NOMO-1 (cell line): ENCODE measurements around the gene RAB5B.

Experiments
- DNase-seq, 2 experiments: peaks; one replicate each; lab custom pipeline; 2025; ENCODE audit not compliant: unreplicated experiment in 2 of 2; lab: John Stamatoyannopoulos, UW

The RAB5B gene, protein sequence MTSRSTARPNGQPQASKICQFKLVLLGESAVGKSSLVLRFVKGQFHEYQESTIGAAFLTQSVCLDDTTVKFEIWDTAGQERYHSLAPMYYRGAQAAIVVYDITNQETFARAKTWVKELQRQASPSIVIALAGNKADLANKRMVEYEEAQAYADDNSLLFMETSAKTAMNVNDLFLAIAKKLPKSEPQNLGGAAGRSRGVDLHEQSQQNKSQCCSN

DNA sequence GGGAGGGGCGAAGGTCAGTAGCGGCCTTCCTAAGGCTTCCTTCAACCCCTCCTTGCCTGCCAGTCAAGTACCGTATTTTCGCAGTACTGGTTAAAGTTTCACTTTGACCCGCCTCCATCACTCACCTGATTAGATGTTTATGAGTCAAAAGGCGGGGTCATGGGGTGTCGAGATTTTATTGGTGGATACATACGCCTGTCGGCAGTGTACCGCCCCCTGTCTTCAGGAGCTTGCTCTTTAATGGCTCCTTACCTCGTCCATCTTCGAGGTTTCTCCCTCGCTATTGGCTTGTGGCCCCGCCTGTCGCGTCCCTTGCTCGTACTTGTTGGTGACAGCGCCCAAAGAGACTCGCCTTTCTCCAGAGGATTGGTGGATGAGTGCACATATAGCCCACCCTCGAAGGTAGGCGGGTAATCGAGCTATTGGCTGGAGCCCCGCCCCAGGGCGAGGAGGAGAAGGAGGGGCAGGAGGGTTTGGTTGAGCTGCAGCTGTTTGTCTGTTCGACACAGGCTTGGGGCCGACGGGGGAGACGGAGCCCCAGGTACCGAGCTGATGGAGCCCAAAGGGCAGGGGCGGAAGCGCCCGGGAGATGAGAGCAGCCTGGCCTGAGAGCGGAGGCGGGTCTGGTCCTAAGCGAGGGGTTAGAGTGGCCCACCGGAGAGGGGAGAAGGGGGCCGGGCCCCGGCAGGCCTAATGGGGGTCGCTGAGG is at the start of gene RAB5B:
Gene RAB5B (plus strand): TSS at position 480 of the 709 bp plus-strand sequence. CDS start 12,883 bp downstream, outside the sequence.
- DNase-seq = peak; percentile 100

DNA sequence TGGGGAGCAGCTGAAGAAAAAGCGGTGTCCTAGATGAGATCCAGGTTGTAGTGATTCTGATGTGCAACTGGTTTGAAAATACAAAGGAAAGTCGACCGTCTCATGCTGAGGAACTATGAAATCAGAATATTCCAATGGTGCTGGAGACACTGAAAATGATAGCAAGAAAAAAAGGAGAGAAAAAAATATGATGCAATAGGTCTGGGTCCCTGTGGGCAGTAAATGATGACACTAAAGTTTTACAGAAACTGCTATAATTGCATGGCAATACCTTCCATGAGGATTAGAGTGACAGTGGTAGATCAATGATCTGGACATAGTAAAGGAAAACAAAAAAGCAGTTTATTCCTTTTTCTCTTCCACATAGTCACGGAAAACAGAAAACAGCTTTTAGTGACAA is 48.5 kb upstream of the RAB5B start:
- DNase-seq = no peak

GRCh38 chr12:55925870-55926737 is 47.8 kb upstream of the RAB5B start:
- no peak for DNase-seq

GRCh38 chr12:55926738-55927587 is 46.9 kb upstream of the RAB5B start:
- DNase-seq = peak; percentile 81 to 94

GRCh38 chr12:55927588-55928502 is 46.0 kb upstream of the RAB5B start, which contains the start of gene PYM1:
Gene PYM1 (minus strand): TSS chr12:55927894. CDS start chr12:55927761, 133 bp downstream.
- peak; percentile 91 to 97 for DNase-seq

DNA sequence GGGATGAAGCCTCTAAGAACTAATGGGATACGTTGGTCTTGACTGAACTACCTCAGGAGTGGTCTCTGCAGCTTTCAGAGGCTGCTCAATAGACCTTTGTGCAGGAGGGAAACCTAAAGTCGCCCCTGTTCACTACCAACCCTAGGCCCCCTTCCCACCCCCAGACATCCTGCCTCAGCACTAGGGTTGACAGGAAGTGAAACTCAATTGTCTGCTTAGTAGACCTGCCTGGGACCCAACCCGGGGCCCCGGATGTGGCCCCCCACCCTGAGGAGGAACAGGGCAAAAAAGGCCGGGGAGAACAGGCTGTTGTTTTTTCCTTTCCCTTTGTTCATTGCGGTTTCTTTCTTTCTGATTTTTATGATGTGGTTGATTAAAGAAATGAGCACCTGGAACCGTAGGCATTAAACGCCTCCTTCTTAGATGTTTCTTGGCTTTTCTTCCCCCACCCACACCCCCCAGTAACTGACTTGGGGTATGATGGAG is 44.5 kb upstream of the RAB5B start:
- DNase-seq = peak; percentile 15 to 47

- DNase-seq = peak; percentile 16 to 70
Measured at GRCh38 chr12:55930771-55931316, 43.0 kb upstream of the RAB5B start, which contains the start of gene DGKA. Gene DGKA (plus strand): TSS chr12:55931162. CDS start chr12:55936504, 5,342 bp downstream.

GRCh38 chr12:55931317-55931779 is 42.5 kb upstream of the RAB5B start:
- DNase-seq = no peak

- peak in 1 of 2 experiments; percentile 11 for DNase-seq
Measured at GRCh38 chr12:55931780-55932550, 41.9 kb upstream of the RAB5B start.

- DNase-seq = peak; percentile 39
Measured at GRCh38 chr12:55932551-55932910, 41.3 kb upstream of the RAB5B start.

GRCh38 chr12:55933169-55933798 is 40.6 kb upstream of the RAB5B start:
- DNase-seq = no peak

DNA sequence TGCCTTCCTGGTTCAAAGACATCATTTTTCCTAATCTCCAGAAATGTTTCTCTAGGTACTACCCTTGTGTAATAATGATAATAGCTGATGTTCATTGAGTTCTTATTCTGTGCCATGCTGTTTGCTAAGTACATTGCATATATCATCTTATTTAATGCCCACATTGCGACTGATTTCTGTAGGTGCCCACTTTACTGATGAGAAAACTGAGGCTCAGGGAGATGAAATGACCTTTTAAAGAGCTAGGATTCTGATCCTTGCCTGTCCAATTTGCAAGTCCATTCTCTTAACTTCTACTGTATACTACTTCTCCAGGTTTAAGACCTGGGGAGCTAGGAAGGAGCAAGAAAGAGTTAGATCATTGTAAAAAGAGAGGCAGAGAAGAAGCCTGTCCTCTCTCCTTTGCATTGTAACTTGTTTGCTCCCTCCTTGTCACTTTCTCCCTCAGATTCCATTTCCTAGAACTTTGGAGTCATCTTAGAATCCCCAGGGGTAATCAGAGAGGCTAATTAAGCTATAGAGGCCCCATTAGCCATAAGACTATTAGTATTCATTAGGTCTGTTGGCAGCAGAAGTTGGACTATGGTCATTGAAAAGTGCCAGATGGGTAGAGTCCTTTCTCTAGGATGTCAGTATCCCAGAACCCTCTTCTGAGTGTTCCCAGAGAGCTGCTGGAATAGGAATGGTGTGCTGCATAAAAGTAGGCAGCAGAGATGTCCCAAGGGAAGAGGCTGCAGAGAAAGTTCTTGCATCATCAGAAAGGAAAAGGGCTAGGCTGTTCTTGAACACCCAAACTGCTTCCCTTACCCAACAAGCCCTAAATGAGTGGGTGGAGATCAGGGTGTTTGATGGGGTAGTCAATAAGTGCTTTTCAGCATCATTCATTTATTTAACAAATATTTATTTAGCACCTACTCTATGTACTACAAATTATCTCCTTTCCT is 39.8 kb upstream of the RAB5B start:
- no peak for DNase-seq

GRCh38 chr12:55934773-55935172 is 39.1 kb upstream of the RAB5B start:
- DNase-seq = no peak

DNA sequence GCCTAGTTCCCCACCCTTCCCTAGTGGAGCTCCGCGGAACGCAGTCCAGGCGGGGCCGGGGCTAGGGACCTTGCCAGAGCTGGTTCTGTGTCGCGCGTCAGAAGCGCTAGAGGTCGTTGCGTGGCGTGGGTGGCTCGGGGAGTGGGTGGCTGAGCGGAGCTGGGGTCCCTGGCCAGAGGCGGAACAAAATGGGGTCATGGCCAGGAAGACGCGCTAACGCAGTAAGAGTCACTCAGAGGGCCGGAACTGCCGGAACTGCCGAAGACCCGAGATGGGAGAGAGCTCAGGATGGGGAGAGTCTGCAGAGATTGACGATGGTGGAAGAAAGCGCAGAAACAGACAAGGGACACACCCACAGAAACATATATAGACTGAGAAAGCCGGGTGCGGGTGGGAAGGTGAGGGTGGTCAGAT is 38.1 kb upstream of the RAB5B start:
- no peak for DNase-seq

DNA sequence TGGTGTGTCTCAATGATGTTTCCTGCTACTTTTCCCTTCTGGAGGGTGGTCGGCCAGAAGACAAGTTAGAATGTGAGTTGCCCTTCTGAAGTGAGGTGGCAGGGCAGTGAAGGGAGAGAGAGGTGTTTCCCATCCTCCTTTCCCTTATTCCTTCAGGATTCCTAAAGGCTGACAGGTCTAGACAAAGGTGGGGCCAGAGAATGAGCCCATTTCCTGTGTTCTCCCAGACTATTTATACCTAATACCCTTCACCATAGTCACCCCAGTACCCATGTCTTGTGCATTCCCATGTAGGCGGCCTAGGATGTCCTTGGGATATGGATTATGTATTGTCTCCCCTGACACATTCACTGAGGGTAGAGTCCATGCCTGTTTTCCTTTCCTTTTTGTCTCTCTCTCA is 35.9 kb upstream of the RAB5B start:
- DNase-seq = no peak

GRCh38 chr12:55938826-55939501 is 34.9 kb upstream of the RAB5B start:
- no peak for DNase-seq
